GM12873 (cell line): ENCODE data around the gene FOXO6.

Source experiments
- TF ChIP-seq, protein P1 (sequence below): IDR thresholded peaks from 2 replicates; pipeline ENCODE4 v1.5.1; 2012; ENCODE audit warnings: low read depth, mild to moderate bottlenecking, moderate library complexity, low read length, control low read depth; ENCODE audit not compliant: insufficient read depth; ENCODE audit errors: missing control alignments

FOXO6 gene

DNA sequence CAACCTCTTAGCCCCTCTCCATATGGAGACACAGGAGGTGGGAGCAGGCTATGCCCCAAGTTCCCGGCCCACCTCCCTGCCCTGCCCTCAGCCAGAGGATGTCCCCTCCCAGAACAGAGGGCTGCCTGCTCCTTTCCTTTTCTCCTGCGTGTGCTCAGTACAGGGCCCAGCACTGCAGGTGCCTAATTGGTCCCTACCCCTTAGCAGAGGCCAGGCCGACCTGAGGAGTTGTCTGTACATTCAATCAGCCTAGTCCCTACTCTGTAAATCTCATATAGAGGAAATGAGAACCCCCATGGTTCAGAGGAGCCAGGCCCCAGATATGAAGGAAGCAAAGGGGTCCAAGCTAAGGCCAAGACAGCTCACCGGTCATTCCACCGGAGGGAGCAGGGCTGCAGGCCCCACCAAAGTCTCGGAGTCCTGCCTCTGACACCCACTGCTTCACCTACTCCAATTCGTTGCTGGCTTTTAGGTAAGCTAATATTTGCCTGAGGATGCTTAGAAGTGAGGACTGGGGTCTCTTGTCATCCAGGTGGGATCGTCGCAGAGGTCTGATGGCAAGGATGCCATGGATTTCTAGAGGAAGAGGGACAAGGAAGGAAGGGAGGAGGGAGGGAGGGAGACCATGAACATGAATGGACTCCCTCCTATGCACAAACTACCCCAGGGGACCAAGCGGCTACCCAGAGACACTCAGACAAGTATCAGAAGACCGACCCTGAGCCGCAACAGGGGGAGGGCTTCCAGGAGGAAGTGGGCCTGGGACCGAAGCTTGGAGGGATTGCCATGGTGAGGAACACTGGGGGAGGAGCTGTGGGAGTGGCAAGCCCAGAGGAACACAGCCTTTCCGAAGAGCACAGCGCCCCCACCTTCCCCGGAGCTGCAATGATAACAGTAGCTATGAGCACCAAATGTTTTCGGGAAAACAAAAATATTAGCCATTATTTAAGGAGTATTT lies 30.4 kb upstream of the FOXO6 start:
- TF ChIP-seq, protein P1, sequence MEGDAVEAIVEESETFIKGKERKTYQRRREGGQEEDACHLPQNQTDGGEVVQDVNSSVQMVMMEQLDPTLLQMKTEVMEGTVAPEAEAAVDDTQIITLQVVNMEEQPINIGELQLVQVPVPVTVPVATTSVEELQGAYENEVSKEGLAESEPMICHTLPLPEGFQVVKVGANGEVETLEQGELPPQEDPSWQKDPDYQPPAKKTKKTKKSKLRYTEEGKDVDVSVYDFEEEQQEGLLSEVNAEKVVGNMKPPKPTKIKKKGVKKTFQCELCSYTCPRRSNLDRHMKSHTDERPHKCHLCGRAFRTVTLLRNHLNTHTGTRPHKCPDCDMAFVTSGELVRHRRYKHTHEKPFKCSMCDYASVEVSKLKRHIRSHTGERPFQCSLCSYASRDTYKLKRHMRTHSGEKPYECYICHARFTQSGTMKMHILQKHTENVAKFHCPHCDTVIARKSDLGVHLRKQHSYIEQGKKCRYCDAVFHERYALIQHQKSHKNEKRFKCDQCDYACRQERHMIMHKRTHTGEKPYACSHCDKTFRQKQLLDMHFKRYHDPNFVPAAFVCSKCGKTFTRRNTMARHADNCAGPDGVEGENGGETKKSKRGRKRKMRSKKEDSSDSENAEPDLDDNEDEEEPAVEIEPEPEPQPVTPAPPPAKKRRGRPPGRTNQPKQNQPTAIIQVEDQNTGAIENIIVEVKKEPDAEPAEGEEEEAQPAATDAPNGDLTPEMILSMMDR = no peak

DNA sequence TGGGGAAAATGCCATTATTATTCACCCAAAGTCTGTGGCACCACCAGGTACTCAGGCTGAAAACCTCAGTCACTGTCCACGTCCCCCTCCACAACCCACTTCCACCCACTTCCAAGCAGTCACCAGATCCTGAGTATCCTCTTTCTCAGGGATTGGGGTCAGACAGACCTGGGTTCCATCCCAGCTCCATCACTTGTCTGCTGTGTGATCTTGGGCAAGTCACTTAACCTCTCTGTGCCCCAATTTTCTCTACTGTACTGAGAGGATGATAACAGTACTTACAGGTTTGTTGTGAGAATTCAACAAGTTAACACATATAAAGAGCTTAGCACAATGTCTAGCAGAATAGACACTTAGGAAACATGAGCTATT lies 29.7 kb upstream of the FOXO6 start:
- TF ChIP-seq, protein P1 = no peak

DNA sequence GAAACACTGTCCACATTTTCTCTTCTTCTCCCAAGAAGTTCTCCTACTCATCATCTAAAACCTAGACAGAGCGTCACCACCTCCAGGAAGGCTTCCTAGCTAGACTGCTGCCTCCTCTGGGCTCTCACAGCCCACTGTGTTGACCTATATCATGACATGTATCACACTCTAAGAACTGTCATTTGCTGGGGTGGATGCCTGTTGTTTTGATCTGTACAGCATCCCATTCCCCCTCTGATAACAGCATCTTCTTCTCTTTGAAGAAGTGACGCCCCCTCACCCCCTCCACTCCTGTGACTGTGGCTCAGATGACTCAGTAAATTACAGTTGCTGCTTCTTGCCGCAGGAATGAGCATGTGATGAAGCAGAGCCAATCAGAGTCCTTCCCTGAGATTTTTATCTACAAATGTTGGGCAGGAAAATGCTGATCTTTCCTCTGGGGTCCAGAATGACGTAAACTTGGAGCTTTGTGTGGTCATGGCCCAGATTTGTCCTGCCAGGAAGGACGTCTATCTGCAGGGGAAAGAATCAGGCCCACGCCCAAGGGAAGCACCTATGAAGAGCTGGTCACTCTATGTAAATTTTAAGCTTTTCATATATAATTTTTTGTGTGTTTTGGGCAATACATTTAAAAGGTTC lies 28.0 kb upstream of the FOXO6 start:
- TF ChIP-seq, protein P1 = no peak

DNA sequence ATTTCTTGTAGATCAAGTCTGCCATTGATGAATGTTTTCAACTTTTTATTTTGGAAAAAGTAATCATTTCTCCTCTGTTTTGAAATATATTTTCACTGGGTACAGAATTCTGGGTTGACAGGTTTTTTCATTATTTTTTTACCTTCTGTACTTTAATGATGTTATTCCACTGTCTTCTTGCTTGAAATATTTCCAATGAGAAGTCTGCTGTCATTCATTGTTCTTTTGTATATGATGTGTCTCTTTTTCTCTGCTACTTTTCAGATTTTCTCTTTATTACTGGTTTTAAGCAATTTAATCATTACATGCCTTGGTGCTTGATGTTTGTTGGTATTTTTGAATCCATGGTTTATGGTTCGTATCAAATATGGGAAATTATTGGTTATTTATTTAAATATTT lies 22.4 kb upstream of the FOXO6 start:
- TF ChIP-seq, protein P1 = no peak

DNA sequence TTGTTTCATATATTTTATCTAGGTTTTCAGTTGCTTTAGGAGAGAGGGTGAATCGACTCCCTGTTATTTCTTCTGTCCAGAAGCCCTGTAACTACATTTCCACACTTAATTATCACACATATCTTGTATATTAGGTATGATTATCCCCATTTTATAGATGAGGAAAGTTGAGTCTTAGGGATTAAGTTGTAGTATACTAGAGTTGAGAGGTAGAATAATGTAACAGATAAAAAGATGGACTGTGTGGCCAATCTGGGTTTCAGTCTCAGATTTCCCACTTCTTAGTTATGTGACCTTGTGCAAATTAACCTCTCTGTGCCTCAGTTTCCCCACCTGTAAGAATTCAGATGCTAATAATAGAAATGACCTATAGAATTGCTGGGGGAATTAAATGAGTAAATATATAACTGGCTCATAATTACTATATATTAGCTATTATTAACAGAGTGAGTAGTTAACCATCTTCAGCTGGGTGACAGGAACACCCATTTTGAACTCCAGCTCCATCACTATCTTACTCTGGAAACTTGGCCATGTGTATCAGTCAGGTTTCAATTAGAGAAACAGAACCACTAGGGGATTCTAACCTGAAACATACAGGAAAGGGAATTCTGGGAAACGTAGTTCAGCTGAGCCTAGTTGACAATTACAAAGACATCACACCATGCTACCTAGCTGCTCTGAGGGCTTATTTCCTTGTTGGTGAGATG lies 20.4 kb upstream of the FOXO6 start:
- TF ChIP-seq, protein P1 = no peak

DNA sequence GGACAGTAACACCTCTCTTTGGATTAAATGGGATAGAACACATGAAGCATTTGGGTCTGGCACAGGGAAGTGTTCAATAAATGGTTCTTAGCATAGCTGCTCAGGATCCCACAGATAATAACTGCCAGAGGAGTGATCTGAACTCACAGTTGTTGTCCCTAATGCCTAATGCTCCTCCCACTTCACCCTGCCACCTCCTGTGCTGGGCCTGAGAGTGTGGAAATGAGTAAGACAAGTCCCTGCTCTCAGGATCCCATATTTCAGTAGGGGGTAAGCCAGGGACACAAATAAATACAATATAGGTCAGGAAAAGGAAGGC lies 19.9 kb upstream of the FOXO6 start:
- TF ChIP-seq, protein P1 = no peak
